Ectodermal cell (in vitro differentiated cells): ENCODE data around the gene PLEKHG5.
"Not testable (repeated sequence)": the region's sequence is repeated elsewhere in the genome, so short reads cannot be mapped to it uniquely, and the experiment has no call there.

Experiments
- H3K27ac ChIP-seq: 2 replicates; pipeline ENCODE4 v1.7.0; 2013; ENCODE audit warnings: mild to moderate bottlenecking, low read depth, low read length; ENCODE audit not compliant: insufficient read depth, poor library complexity, severe bottlenecking
- H3K27me3 ChIP-seq: 2 replicates; pipeline ENCODE4 v1.7.0; 2013; ENCODE audit warnings: mild to moderate bottlenecking, low read length; ENCODE audit not compliant: insufficient read depth, control insufficient read depth, poor library complexity, severe bottlenecking
- H3K36me3 ChIP-seq: one replicate; pipeline ENCODE4 v1.7.0; 2013; ENCODE audit warnings: low read length; ENCODE audit not compliant: control insufficient read depth, insufficient read depth
- H3K4me1 ChIP-seq: one replicate; pipeline ENCODE4 v1.7.0; 2013; ENCODE audit warnings: low read length; ENCODE audit not compliant: control insufficient read depth, insufficient read depth
- H3K4me3 ChIP-seq: 2 replicates; pipeline ENCODE4 v1.7.0; 2013; ENCODE audit warnings: low read depth, low read length, control low read depth; ENCODE audit not compliant: insufficient read depth
- H3K9me3 ChIP-seq: 2 replicates; pipeline ENCODE4 v1.7.0; 2013; ENCODE audit warnings: mild to moderate bottlenecking, low read length, moderate library complexity; ENCODE audit not compliant: control insufficient read depth
- WGBS, 2 experiments: methylation state at CpG; one replicate each; pipeline ENCODE4 v1.1.7; 2013; ENCODE audit warnings: missing lambda C conversion rate in 2 of 2; 5-methylcytosine and 5-hydroxymethylcytosine counted together

PLEKHG5 gene

GRCh38 chr1:6464514-6464836, 27.0 kb downstream of the PLEKHG5 start:
- Histone ChIP-seq H3K9me3 (no peaks in the 10 kb centered on the region), H3K27me3 (peaks cover 12% of the 10 kb centered on the region), H3K4me1 (no peaks in the 10 kb centered on the region), H3K36me3 (peaks cover 6% of the 10 kb centered on the region), H3K27ac (no peak overlapping the region), H3K4me3 (no peak overlapping the region)
- 87 to 88% methylated on average over 7 of the region's 7 CpGs for WGBS, 2 experiments

- H3K36me3 ChIP-seq = no peaks in the 10 kb centered on the region
- 91 to 100% methylated on average over 1 of the region's 1 CpG for WGBS, 2 experiments
Measured at GRCh38 chr1:6463120-6463412, 28.4 kb downstream of the PLEKHG5 start.

GRCh38 chr1:6462412-6463119, 28.9 kb downstream of the PLEKHG5 start:
- Histone ChIP-seq H3K4me1 (no peaks in the 10 kb centered on the region), H3K9me3 (no peaks in the 10 kb centered on the region), H3K27me3 (peaks cover 16% of the 10 kb centered on the region), H3K4me3 (no peak overlapping the region), H3K36me3 (no peaks in the 10 kb centered on the region), H3K27ac (no peak overlapping the region)
- WGBS, 2 experiments = 93 to 95% methylated on average over 13 of the region's 13 CpGs

More at GRCh38 chr1:6463120-6463412, 28.4 kb downstream of the PLEKHG5 start:
- Histone ChIP-seq H3K4me3 (no peak overlapping the region), H3K9me3 (no peaks in the 10 kb centered on the region), H3K4me1 (no peaks in the 10 kb centered on the region), H3K27ac (no peak overlapping the region), H3K27me3 (peaks cover 16% of the 10 kb centered on the region)

GRCh38 chr1:6461538-6462411, 29.7 kb downstream of the PLEKHG5 start:
- Histone ChIP-seq H3K4me3 (no peak overlapping the region), H3K9me3 (no peaks in the 10 kb centered on the region), H3K27me3 (peaks cover 17% of the 10 kb centered on the region), H3K27ac (no peak overlapping the region), H3K36me3 (no peaks in the 10 kb centered on the region), H3K4me1 (no peaks in the 10 kb centered on the region)
- 96 to 97% methylated on average over 48 of the region's 48 CpGs for WGBS, 2 experiments

- H3K4me1 ChIP-seq = no peaks in the 10 kb centered on the region
- no peak overlapping the region for H3K27ac ChIP-seq
- H3K9me3 ChIP-seq = no peaks in the 10 kb centered on the region
- WGBS, 2 experiments = 96% methylated on average over 40 of the region's 40 CpGs
- no peaks in the 10 kb centered on the region for H3K36me3 ChIP-seq
- peaks cover 21% of the 10 kb centered on the region for H3K27me3 ChIP-seq
- H3K4me3 ChIP-seq = no peak overlapping the region
Measured at GRCh38 chr1:6461051-6461530, 30.4 kb downstream of the PLEKHG5 start.

GRCh38 chr1:6460301-6461050, 31.0 kb downstream of the PLEKHG5 start:
- Histone ChIP-seq H3K27me3 (peaks cover 21% of the 10 kb centered on the region), H3K27ac (no peak overlapping the region), H3K4me1 (no peaks in the 10 kb centered on the region), H3K36me3 (no peaks in the 10 kb centered on the region), H3K9me3 (no peaks in the 10 kb centered on the region), H3K4me3 (no peak overlapping the region)
- WGBS, 2 experiments = 69 to 73% methylated on average over 39 of the region's 39 CpGs

- Histone ChIP-seq H3K27me3 (peaks cover 24% of the 10 kb centered on the region), H3K4me1 (no peaks in the 10 kb centered on the region), H3K27ac (no peak overlapping the region), H3K4me3 (no peak overlapping the region), H3K36me3 (no peaks in the 10 kb centered on the region), H3K9me3 (no peaks in the 10 kb centered on the region)
- WGBS, 2 experiments = 47 to 48% methylated on average over 18 of the region's 18 CpGs
Measured at GRCh38 chr1:6459850-6460265, 31.6 kb downstream of the PLEKHG5 start.

- H3K27me3 ChIP-seq = peaks cover 53% of the 10 kb centered on the region
- no peaks in the 10 kb centered on the region for H3K36me3 ChIP-seq
- WGBS, 2 experiments = 77 to 81% methylated on average over 11 of the region's 11 CpGs
- no peaks in the 10 kb centered on the region for H3K9me3 ChIP-seq
- H3K4me1 ChIP-seq = peaks cover 6% of the 10 kb centered on the region
- no peak overlapping the region for H3K27ac ChIP-seq
- H3K4me3 ChIP-seq = no peak overlapping the region
Measured at GRCh38 chr1:6456800-6457466, 34.5 kb downstream of the PLEKHG5 start.

- not testable (repeated sequence) for H3K36me3 ChIP-seq, H3K4me1 ChIP-seq, H3K9me3 ChIP-seq, H3K27ac ChIP-seq, H3K4me3 ChIP-seq
- WGBS, 2 experiments = 86% methylated on average over 58 of the region's 58 CpGs
- peaks cover 59% of the 10 kb centered on the region for H3K27me3 ChIP-seq
Measured at GRCh38 chr1:6455752-6456520, 35.5 kb downstream of the PLEKHG5 start.
